ENCODE measurements around the gene SRP68.

DNA sequence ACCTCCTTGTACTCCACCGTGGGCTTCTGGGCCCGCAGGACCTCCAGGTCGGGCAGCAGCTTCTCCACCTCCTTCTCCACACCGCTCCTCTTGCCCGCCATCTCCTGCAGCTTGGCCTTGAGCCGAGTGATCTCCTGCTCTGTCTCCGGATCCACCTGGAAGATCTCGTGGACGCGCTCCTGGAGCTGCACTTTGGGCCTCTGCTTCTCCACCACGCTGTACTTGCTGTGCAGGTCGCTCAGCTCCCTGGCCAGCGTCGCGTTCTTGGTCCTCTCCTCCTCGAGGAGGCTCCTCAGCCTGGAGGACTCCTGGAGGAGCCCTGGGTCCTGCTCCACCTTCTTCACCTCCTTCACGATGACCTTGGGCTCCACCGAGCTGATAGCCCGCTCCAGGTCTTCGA, 62.9 kb downstream of the SRP68 start:
- no peak for TF ChIP-seq POLR2A (IDR thresholded peaks at IDR 0.05; ENCODE audit: low read length)
- no peak for TF ChIP-seq GATA1 (IDR thresholded peaks at IDR 0.05; ENCODE audit: low read depth, low read length)

Data from erythroblast (primary cell).